Measurements from ENCODE around the gene STAG1.

- TF ChIP-seq POLR2A (IDR thresholded peaks at IDR 0.05) (no peak), CTCF (IDR thresholded peaks at IDR 0.05) (no peak)
These were observed 17.1 kb downstream of the STAG1 start for GRCh38 chr3:136735103-136735502.
